Raji (cell line): Measurements from ENCODE around the gene CTSK.

ENCODE experiments used
- POLR2A ChIP-seq: IDR thresholded peaks from 2 replicates; pipeline ENCODE4 v1.6.1; 2011; ENCODE audit warnings: low read depth, low read length, control low read depth; ENCODE audit not compliant: insufficient read depth

CTSK gene

DNA sequence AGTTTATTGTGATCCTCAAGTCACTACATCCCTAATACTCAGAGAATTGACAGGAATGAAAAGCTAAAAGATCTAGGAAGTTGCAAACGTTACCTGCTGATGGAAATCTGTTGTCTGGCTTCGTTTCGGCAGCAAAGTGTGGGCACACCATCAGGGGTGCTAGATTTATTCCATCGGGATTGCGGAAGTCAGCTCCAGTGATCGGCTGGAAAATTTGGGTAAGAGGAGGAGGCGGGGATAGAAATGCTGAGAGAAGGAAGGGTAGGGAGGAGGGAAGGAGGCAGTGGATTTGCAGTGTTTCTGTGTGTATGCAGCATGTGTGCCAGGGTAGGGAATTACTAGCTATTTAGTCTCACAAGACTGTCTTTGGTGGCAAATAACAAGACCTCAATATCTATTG is at the start of gene CTSK:
Gene CTSK (minus strand): TSS at position 140 of the 400 bp plus-strand sequence. CDS start 1,455 bp downstream, outside the sequence.
- no peak for TF ChIP-seq POLR2A

DNA sequence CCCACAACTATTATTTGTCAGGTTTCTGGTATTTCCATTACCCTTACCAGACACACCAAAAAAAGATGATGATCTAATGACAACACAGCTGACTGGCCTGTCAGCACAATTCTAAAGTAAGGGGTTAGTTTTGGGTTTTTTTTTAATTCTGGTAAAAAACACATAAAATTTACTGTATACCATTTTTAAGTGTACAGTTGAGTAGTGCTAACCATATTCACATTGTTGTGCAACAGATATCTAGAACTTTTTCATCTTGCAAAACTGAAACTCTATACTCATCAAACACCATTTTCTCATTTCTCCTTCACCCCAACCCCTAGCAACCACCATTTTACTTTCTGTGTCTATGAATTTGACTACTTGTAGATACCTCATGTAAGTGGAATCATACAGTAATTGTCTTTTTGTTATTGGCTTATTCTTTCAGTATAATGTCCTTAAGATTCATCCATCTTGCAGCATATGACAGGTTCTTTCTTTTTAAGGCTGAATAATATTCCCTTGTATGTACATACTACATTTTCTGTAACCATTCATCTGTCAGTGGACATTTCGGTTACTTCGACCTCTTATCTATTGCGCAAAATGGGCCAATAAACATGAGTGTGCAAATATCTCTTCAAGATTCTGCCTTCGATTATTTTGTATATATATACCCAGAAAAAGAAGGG is 38.5 kb upstream of the CTSK start:
- no peak for TF ChIP-seq POLR2A

DNA sequence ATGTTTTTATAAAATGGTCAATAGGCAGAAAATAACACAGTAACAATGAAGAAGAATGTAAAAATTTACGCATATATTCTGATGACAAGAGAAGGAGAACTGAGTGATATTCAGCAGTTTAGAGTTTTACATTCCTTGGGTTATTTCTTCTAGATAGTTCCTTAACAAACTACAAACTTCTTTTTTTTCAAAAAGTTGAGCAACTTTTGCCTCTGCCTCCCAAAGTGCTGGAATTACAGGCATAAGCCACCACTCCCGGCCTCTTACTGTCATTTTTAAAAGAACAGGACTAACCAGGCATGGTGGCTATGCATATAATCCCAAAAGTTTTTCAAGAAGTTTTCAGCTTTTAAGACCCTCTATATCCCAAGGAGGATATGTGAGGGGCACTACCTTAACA is 35.4 kb upstream of the CTSK start:
- no peak for TF ChIP-seq POLR2A

DNA sequence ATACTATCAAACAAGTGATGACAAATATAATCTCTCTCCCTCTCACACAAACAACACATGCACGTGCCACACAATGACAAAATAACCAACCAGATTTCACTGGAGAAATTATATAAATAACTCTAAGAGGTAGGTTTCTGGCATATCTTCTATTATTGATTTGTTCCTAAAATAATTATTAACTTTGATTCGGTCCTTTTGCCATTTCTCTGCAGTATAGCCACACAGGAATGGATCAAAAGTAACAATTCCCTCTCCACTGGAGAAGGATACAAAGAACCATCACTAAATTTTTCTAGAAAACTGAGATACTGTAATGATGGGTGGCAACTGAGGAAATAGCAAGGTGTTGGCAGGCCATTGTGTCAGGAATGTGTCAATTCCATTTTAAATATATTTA is 34.9 kb upstream of the CTSK start:
- TF ChIP-seq POLR2A, result no peak

DNA sequence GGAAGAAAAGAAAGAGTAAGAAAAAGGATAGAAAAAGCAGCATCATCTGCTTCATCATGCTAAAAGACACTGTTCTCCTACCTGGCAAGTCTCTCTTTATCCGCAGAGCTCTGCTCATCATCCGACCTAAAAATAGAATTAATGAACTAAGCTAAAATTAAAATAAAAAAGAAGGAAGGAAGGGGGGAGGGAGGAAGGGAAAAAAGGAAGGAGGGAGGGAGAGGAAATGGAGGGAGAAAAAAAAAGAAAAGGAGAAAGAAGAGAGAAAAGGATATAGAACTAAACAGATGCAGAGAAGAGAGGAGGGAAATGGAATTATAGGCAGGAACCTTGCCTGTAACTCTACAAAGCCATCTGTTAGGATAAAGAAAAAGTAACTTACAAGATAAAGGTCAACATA is 34.3 kb upstream of the CTSK start:
- TF ChIP-seq POLR2A, result no peak

DNA sequence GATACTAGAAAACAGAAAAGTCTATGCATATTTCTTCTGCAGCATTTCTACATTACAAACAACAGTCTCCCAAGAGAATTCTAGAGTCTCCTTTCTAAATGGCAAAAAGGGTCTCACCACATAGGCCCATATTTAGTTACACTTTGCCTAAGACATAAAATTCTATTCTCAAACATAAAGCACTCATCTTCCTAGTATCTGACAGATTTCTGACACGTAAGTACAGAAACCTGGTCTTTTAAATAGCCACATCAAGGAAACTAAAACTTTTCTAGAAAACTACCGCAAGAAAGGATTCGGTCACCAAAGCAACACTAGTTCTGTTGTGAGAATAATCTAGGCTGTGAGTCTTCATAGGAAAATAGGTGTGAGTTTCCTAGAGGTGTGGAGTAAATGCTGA is 33.6 kb upstream of the CTSK start:
- TF ChIP-seq POLR2A, result no peak

DNA sequence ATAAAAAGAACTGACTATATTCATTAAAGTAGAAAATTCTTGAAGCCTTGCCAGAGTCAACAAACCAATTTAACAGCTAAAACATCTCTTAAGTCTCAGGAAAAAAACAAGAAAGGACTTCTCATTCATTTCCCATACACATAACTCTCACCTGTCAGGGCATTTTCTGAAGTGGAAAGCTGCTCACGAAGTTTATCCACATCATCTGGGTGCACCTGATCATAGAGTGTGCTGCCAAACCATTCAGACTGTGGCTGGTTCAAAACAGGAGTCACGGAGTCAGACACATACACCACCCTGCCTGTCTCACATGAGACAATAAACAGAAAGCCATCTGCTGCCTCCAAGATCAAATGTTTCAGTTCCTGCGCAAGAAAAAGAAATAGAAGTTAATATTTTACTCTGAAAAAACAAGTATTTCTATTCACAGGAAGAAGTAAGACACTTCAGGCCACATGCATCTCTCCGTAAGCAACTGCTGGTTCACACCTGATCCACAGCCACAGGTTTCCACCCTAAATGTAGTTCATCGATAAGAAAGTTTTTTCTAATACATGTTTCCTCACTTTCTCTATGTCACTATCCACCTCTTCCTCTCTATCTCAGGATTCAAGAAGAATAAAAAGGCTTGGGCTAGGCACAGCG is 28.2 kb upstream of the CTSK start:
- no peak for TF ChIP-seq POLR2A

DNA sequence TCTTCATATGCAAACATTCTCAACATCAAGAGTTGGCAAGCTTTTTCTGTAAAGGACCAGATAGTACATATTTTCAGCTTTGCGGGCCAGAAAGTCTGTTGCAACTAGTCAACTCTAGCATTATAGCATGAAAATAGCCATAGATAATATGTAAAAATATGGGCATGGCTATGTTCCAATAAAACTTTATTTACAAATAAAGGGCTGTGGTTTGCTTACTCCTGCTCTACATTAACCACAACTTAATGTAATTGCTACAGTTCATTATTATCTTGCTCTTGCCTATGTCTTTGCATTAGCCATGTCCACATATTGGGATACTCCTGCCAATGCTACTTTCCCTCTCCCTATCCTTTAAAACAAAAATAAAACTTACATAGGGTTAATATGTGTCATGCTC is 24.5 kb upstream of the CTSK start:
- no peak for TF ChIP-seq POLR2A

DNA sequence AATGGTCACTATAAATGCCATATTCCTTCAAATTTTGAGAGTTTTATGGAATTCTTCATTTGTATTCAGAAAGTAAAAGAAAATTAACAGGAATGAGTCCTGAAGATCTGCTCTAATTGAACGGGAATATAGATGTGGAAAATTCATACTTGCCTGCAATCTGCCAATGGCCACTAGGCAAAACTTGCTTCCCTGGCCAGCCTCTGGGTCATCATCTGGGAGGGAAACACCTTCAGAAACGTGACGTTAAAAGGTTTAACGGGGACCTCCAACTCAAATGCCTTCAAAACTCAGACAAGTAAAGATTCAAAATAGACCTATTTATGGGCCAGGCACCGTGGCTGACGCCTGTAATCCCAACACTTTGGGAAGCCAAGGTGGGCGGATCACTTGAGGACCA is 21.7 kb upstream of the CTSK start:
- TF ChIP-seq POLR2A, result no peak

DNA sequence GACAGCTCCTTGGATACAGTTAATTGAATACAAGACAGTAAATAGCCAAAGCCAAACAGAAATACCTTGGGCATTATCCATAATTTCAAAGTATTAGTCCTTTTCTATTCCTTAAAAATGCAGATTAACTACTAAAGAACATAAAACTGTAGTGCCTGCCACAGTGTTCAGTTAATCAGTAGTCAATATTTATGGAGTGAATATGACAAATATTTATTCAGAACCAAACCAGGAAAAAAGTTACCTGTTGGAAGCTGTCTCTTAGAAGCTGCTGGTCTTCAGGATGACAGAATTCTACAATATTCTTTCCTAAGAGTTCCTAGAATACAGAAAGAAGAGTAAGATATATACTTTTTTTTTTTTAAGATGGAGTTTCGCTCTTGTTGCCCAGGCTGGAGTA is 18.2 kb upstream of the CTSK start:
- no peak for TF ChIP-seq POLR2A

DNA sequence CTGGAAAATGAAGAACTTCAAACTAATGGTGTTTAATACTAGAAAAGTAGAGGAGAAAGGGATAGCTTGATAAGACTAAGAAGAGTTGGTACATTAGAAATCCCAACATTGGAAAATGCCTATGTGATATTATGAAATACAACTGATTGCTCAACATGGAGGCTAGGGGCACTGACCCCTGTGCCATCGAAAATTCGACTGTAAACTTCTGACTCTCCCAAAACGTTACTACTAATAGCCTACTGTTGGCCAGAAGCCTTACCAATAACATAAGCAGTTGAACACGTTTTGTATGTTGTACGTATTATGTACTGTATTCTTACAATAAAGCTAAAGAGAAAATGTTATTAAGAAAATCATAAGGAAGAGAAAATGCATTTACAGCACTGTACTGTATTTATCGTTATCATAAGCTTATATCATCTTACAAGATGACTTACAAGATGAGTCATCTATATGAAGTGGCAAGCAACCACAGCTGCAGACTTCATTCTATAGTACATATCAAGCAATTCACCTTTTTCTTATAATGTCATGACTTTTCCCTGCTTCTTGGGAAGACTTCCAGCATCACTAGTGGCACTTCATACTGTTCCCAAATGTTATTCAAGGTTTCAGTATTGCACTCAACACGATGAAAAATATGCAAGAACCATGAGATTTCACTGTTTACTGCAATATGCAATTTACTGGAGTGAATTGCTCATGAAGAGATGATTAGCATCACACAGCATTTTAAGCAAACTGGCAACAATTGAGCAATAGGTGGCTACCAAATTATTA is 12.9 kb upstream of the CTSK start:
- TF ChIP-seq POLR2A, result no peak

DNA sequence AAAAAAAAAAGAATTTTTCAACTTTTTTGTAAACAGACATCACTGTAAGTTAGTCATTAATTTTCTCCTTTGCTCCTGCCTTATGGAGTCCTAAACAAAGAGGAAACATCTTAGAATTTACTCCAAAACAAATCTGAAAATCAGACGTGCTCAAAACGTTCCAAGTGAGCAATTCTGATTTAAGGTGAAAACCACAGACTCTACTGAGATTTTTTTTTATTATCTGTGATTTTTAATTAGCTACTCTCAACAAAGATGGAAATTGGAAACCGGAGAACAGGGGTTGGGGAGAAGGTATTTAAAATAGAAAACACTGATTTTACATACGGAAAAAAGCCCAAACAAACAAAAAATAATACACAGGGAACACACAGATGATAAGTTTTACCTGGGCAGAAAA is 7.8 kb upstream of the CTSK start:
- TF ChIP-seq POLR2A, result no peak

DNA sequence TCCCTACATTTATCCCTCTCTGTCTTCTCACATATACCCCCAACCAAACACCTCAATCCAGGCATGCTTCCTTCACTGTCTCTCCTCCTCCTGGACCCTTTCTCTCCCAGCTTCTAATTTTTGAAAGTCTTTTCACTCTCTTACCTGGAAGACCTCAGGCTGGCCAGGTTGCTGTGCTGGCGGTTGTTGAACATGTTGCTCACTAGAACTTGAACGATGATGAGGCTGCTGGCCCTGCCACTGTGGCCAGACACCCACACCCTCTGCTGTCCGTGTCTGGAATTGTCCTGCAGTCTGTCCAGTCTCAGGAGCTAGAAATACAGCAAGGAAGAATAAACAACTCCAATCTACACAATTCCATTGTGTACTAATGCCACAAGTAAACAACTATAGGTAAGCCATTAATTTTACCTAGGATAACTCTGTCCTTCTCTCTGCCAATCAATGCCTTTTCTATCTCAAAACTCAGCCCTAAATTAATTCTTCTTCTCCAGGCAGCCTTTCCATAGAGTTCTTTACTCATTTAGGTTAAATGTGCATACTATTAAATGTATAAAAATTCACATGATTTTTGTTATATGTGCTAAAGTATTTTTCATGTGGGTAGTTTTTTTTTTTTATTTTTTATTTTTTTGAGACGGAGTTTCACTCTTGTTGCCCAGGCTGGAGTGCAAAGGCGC is 5.1 kb upstream of the CTSK start:
- TF ChIP-seq POLR2A, result no peak

DNA sequence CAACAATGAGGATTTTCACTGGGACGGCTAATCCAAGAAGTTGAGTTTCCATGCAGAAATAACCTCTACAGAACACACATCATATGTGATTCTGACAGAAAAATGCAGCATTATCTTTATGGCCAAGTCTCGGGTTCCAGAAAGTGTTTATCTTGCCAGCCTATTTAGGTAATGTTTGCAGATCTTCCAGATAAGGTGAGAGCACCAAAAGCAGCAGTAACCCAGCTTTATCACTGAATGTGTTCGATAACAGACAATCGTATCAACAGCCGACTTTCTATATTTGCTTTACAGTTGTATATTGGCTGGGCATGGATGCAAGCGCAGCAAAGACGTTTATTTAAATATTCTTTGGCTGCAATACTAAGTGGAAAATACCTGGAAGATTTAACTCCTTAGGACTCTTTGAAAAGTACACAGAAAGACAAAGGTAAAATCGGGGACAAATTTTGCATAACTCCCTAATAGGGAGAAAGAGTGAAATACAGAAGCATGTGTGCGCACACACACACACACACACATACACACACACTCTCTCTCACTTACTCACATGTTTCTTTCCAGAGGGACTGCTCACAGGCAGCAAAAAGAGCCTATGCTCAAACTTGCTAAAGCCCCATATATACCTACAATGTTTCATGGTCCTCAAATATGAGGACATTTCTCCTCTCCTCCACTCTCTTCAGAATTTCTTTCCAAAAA is 3.0 kb upstream of the CTSK start:
- no peak for TF ChIP-seq POLR2A

DNA sequence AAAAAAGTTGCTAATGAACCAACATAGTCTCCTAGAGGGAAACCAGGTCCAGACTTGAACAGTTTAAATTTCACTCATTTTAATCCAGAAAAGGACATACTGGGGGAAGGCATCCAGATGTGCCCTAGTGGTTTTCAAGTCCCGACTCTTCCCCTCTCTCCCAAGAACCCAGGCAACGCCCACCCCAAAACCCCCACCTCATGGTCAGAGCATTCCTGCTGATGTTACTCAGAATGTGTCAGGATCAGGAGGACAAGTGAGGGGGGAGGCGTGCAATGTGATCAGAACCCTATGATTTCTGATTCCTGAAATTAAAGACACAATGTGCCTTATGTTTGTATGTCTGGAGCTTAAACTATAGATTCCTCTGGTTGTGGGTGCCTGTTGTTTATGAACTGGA is 1.6 kb upstream of the CTSK start:
- TF ChIP-seq POLR2A, result no peak
